HepG2 (cell line): ENCODE results near the gene HEATR1. TPM values are rescaled to one million over a fixed set of nuclear protein-coding genes. Genes with fewer than 3 reads are reported as not detected.

Experiments used
- CBX1 ChIP-seq: IDR thresholded peaks from one replicate; pipeline ENCODE4 v1.6.1; 2016; ENCODE audit warnings: antibody characterized with exemption, low read depth
- GMEB2 ChIP-seq: IDR thresholded peaks from 2 replicates; pipeline ENCODE4 v1.6.1; 2016; ENCODE audit warnings: missing biosample characterization, missing genetic modification reagents, low read depth
- MAFF ChIP-seq: IDR thresholded peaks from 2 replicates; pipeline ENCODE4 v1.6.1; 2011; ENCODE audit warnings: low read depth, low read length, improper control_type of control experiment
- NFIC ChIP-seq: IDR thresholded peaks from 2 replicates; pipeline ENCODE4 v1.6.1; 2012; ENCODE audit warnings: mild to moderate bottlenecking, low read length, inconsistent platforms
- PREB ChIP-seq: sonication (generic); formaldehyde crosslinking; IDR thresholded peaks from 2 replicates; pipeline ENCODE4 v1.4.0; 2020; ENCODE audit warnings: missing genetic modification reagents
- RCOR2 ChIP-seq: IDR thresholded peaks from 2 replicates; pipeline ENCODE4 v1.6.1; 2016; ENCODE audit warnings: missing biosample characterization, missing genetic modification reagents
- SMAD1 ChIP-seq: sonication (generic); formaldehyde crosslinking; IDR thresholded peaks from 2 replicates; pipeline ENCODE4 v1.4.0; 2020; ENCODE audit warnings: missing genetic modification reagents, low read depth, mild to moderate bottlenecking, borderline replicate concordance
- ZBTB14 ChIP-seq: sonication (generic); formaldehyde crosslinking; IDR thresholded peaks from 2 replicates; pipeline ENCODE4 v1.4.0; 2020; ENCODE audit warnings: missing genetic modification reagents
- ZNF12 ChIP-seq: sonication (generic); formaldehyde crosslinking; IDR thresholded peaks from 2 replicates; pipeline ENCODE4 v1.5.0; 2020; ENCODE audit warnings: missing genetic modification reagents
- ZNF121 ChIP-seq: sonication (generic); formaldehyde crosslinking; IDR thresholded peaks from 2 replicates; pipeline ENCODE4 v1.5.0; 2020; ENCODE audit warnings: mild to moderate bottlenecking, missing genetic modification reagents
- ZNF160 ChIP-seq: sonication (generic); formaldehyde crosslinking; IDR thresholded peaks from 2 replicates; pipeline ENCODE4 v1.8.0; 2022; ENCODE audit warnings: mild to moderate bottlenecking, inconsistent platforms, missing genetic modification reagents
- ZNF260 ChIP-seq: sonication (generic); formaldehyde crosslinking; IDR thresholded peaks from 2 replicates; pipeline ENCODE4 v1.4.0; 2020; ENCODE audit warnings: missing genetic modification reagents, low read depth, mild to moderate bottlenecking, borderline replicate concordance
- ZNF281 ChIP-seq: sonication (generic); formaldehyde crosslinking; IDR thresholded peaks from 2 replicates; pipeline ENCODE4 v1.4.0; 2020; ENCODE audit warnings: missing genetic modification reagents, borderline replicate concordance
- ZNF567 ChIP-seq: sonication (generic); formaldehyde crosslinking; IDR thresholded peaks from 2 replicates; pipeline ENCODE4 v1.8.1; 2023; ENCODE audit warnings: mild to moderate bottlenecking, missing genetic modification reagents, borderline replicate concordance
- ZNF580 ChIP-seq: IDR thresholded peaks from 2 replicates; pipeline ENCODE4 v1.6.1; 2016; ENCODE audit warnings: low read depth, borderline replicate concordance
- ZNF687 ChIP-seq: sonication (generic); formaldehyde crosslinking; IDR thresholded peaks from 2 replicates; pipeline ENCODE4 v1.5.1; 2020; ENCODE audit warnings: mild to moderate bottlenecking, missing genetic modification reagents, moderate library complexity
- ZNF891 ChIP-seq: sonication (generic); formaldehyde crosslinking; IDR thresholded peaks from 2 replicates; pipeline ENCODE4 v1.5.0; 2020; ENCODE audit warnings: mild to moderate bottlenecking, missing genetic modification reagents
- polyA plus RNA-seq, 8 experiments: library from polyadenylated mRNA; depleted of rRNA in 3 of 8; stranded (reverse) in 7 of 8; unstranded in 1 of 8; fragments of >200 nt; fragmentation: Illumina TruSeq in 4 of 8; extraction: Trizol in 4 of 8; gene quantifications; 2 replicates each; pipeline versions ENCODE4 v1.2.1 to v1.2.3, GENCODE V29; 2011 to 2016; ENCODE audit warnings: low read depth in 4 of 8, missing spikeins in 1 of 8, mixed read lengths in 1 of 8; ENCODE audit not compliant: insufficient read depth in 1 of 8
- total RNA-seq, 5 experiments: library from RNA; depleted of rRNA; stranded (reverse); fragments of >200 nt; fragmentation: Illumina TruSeq; extraction: Trizol; gene quantifications; 2 replicates each; pipeline ENCODE4 v1.2.3, GENCODE V29; 2016; ENCODE audit warnings: low read depth in 1 of 5

HEATR1 gene
- total and polyA plus RNA-seq, 2 of the 13 experiments (the other 11 are each of a cell fraction or from before 2014, with no cell fraction given) = 10.2 to 45.8 TPM

- no peak for TF ChIP-seq ZNF260 (CRISPR knock-in tag)
- TF ChIP-seq ZBTB14 (CRISPR knock-in tag) = 0 out of 2 replicates have a peak, but pooled peaks have one; percentile 27
- TF ChIP-seq ZNF580 (CRISPR knock-in tag) = no peak
- TF ChIP-seq ZNF281 (CRISPR knock-in tag) = no peak
- TF ChIP-seq ZNF687 (CRISPR knock-in tag) = peak; percentile 92
- no peak for TF ChIP-seq ZNF121 (CRISPR knock-in tag)
- TF ChIP-seq GMEB2 (CRISPR knock-in tag) = no peak
- no peak for TF ChIP-seq CBX1
- TF ChIP-seq ZNF567 (CRISPR knock-in tag) = no peak
- TF ChIP-seq SMAD1 (CRISPR knock-in tag) = no peak
- TF ChIP-seq PREB (CRISPR knock-in tag) = no peak
- TF ChIP-seq ZNF891 (CRISPR knock-in tag) = no peak; the same call in 1 of the 2 replicates
- TF ChIP-seq RCOR2 (CRISPR knock-in tag) = no peak
- TF ChIP-seq NFIC = no peak
- TF ChIP-seq ZNF160 = no peak
- no peak for TF ChIP-seq MAFF
- no peak for TF ChIP-seq ZNF12 (CRISPR knock-in tag)
These were observed 80.6 kb downstream of the HEATR1 start, which contains the start of gene LGALS8 (continued) for GRCh38 chr1:236523704-236524141.
